ENCODE data around the gene PTCH2.

The PTCH2 gene

DNA sequence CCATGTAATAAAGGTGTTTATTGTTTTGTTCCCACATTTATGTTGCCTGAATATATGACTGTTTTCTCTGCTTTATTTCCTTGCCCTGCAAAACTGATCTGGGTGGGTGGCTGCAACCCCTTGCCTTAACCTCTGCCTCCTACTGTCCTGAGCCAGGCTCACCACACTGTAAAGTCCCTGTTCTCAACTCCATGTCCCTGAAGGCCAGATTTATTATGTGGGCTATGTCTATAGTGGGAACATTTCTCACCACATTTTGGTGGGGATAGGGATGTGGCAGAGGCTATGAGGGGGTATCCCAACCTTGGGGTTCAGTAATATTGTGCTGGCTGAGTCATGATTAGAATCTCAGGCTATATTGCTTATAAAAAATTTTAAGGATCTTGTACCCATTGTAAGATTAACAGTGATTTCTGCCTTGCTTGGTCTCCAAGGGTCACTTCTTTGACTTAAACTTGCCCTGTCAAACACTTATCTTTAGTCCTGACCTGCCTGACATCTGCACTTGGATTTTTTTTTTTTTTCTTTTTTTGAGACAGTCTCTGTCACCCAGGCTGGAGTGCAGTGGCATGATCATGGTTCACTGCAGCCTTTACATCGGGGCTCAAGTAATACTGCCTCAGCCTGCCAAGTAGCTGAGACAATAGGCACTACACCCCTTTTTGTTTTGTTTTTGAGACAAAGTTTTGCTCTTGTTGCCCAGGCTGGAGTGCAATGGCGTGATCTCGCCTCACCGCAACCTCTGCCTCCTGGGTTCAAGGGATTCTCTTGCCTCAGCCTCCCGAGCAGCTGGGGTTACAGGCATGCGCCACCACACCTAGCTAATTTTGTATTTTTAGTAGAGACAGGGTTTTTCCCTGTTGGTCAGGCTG, 64.1 kb downstream of the PTCH2 start:
- DNase-seq (ENCODE audit: low read depth), result no peak

DNA sequence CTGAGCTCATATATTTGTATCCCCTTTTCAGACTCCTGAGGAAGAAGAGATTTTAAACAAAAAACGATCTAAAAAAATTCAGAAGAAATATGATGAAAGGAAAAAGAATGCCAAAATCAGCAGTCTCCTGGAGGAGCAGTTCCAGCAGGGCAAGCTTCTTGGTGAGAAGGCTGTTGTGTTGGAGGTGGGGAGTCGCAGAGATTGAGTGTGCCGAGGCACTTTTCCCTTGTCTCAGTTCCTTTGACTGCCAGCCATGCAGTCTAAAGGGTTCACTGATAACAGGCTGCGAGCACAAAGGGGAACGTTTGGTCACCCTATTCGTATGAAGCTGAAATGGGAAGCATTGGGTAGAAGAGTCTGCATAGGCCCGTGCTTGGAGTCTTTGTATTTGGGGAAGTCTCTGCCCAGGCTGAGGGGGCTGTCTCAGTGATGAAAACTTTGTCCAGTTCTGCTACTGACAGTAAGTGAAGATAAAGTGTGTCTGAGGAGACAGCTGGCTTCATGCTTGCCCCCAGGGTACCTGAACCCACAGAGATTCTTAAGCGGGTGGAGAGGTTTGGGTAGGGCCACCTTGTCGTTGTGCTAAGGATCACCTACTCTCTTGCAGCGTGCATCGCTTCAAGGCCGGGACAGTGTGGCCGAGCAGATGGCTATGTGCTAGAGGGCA, 65.0 kb downstream of the PTCH2 start:
- DNase-seq (ENCODE audit: low read depth), result no peak

DNA sequence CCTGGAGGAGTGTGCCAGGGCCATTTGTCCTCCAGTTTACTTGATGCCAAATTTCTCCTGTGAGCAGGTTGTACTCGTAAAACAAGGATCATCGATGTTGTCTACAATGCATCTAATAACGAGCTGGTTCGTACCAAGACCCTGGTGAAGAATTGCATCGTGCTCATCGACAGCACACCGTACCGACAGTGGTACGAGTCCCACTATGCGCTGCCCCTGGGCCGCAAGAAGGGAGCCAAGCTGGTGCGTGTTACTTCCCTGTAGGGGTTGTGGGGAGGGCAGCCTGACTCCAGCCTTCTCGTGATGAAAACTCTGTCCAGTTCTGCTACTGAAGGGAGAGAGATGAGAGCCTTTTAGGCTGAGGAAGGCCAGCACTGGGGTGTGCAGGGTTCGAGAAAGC, 65.5 kb downstream of the PTCH2 start:
- DNase-seq (ENCODE audit: low read depth), result no peak

DNA sequence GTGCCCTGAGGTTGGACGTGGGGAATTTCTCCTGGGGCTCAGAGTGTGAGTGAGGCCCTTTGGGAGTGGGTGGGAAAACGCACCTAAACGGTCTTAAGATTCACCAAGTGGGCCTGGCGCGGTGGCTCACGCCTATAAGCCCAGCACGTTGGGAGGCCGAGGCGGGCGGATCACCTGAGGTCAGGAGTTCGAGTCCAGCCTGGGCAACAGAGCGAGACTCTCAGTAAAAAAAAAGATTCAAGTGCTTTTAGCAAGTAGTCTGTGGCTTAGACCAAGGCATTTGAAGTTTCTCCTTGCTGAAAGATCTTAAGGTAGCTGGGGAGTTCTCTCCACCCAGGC, 66.4 kb downstream of the PTCH2 start:
- DNase-seq (ENCODE audit: low read depth), result no peak

DNA sequence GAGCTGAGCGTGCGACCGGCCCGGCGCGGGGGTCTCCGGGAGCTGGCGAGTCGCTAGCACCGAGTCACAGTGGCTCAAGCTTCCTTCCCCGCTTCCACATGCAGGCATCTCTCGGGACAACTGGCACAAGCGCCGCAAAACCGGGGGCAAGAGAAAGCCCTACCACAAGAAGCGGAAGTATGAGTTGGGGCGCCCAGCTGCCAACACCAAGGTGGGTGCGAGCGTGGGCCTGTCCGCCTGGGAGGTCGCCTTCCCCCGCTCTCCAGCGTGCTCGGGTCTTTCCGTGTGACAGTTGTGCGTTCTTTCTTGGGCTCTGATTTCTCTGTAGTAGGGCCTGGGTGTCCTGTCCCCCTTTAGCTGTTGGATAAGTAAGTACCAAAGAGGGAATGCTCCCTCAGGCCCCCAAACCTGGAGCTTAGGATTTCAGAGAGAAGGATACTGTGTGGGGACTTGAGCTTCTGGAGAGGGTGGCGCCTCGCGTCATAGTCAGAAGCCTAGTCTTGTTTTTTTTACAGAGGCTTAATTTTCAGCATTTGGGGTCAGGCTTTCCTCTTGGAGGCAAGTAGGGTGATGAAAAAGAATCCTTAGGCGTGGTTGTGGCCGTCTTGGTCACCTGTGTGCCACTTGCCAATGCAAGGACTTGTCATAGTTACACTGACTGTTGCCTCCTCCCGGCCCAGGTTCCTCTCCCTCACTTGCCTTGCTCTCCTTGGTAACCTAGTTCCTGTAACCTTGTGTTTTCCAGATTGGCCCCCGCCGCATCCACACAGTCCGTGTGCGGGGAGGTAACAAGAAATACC, 66.9 kb downstream of the PTCH2 start:
- peak; percentile 13 for DNase-seq (ENCODE audit: low read depth)

DNA sequence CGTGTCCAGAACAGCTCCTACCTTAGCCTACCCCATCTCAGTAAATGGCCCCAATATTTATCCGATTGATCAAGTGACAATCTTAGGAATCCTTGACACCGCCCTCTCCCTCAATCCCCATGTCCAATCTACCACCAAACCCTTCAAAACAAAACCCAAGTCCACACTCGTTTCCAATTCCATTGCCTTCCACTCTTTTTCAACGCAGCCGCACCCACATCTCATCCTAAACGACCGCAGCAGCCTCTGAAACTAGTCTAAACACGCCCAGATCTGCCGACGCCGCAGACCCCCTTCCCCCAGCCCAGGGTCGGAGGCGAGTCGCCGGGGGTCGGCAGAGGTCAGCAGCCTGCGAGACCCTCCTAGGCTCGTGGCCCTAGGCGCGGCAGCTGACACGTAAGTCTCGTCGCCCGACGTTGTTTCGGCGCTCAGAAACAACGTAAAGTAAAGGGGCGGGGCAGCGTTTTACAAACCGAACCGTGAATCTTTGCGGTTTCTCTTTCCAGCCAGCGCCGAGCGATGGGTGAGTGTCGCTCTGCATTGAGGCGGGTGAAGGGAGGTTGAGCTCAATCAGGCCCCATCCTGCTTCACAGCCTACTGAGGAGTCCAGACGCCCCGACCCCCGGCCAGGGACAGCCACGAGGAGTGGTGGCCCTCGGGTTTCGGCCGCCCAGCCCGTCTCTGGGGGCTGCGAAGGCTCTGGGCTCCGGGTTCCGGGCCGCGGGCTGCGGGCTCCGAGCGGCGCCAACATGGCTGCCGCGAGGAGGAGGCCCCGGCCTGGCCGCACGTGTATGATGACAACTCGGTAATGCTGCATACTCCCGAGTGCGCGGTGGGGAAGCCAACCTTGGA, 67.7 kb downstream of the PTCH2 start, which contains the start of gene RPS8:
Gene RPS8 (plus strand): TSS at position 463 of the 852 bp plus-strand sequence. CDS start 57 bp downstream, at position 520.
- DNase-seq (ENCODE audit: low read depth), result peak; percentile 75
